Measurements from ENCODE around the gene CMTR1. TPM values are rescaled to one million over a fixed set of nuclear protein-coding genes. Genes with fewer than 3 reads are reported as not detected.

CMTR1 gene
- total and polyA plus RNA-seq, 11 donors: 16.3 to 40.7 (median 28.4) TPM

- H3K4me3 ChIP-seq: no peak overlapping the region
- H3K27me3 ChIP-seq: no peaks in the 10 kb centered on the region
- WGBS, 4 donors: 30 to 49% (median 45%) methylated on average over 7 of the region's 7 CpGs
- peaks cover 0 to 32% (median 8%) of the 10 kb centered on the region in 12 donors for H3K4me1 ChIP-seq
- peak overlapping the region in 3 of 12 donors; percentile 24 to 43 (median 24) for H3K27ac ChIP-seq
- H3K36me3 ChIP-seq: peaks cover 0 to 81% (median 61%) of the 10 kb centered on the region in 9 donors
- no peaks in the 10 kb centered on the region for H3K9me3 ChIP-seq
- intact Hi-C loops (cut with DNase I): loop anchor here in 7 of 10 donors (5.0 to 10.0 kb wide), 4 partner anchors 84 to 211 kb away; no protein-coding TSS in a partner anchor
- ATAC-seq (no peak), DNase-seq (no peak)
- TF ChIP-seq CTCF (IDR thresholded peaks at IDR 0.05) (no peak), POLR2A (IDR thresholded peaks at IDR 0.05) (no peak)
These were observed 48.0 kb downstream of the CMTR1 start for GRCh38 chr6:37480951-37481534.

- no peak overlapping the region for H3K4me3 ChIP-seq
- DNase-seq (peak in 3 of 5 donors; percentile 42 to 54 (median 45)), ATAC-seq (peak; percentile 68 to 79 (median 71))
- H3K27ac ChIP-seq: peak overlapping the region in 3 of 12 donors; percentile 24 to 43 (median 24)
- intact Hi-C loops (cut with DNase I): loop anchor here in 8 of 10 donors (2.0 to 10.0 kb wide), 6 partner anchors 83 to 211 kb away; no protein-coding TSS in a partner anchor
- peaks cover 0 to 32% (median 8%) of the 10 kb centered on the region in 12 donors for H3K4me1 ChIP-seq
- WGBS, 4 donors: 57 to 68% (median 65%) methylated on average over 15 of the region's 15 CpGs
- H3K9me3 ChIP-seq: no peaks in the 10 kb centered on the region
- H3K27me3 ChIP-seq: no peaks in the 10 kb centered on the region
- peaks cover 0 to 72% (median 53%) of the 10 kb centered on the region in 9 donors for H3K36me3 ChIP-seq
- no peak for TF ChIP-seq CTCF (IDR thresholded peaks at IDR 0.05)
- no peak for TF ChIP-seq POLR2A (IDR thresholded peaks at IDR 0.05)
These were observed 48.9 kb downstream of the CMTR1 start for GRCh38 chr6:37481711-37482605.

GRCh38 chr6:37482606-37483251, 49.7 kb downstream of the CMTR1 start:
- no peaks in the 10 kb centered on the region for H3K9me3 ChIP-seq
- peaks cover 0 to 64% (median 46%) of the 10 kb centered on the region in 9 donors for H3K36me3 ChIP-seq
- ATAC-seq (no peak), DNase-seq (no peak)
- no peaks in the 10 kb centered on the region for H3K27me3 ChIP-seq
- TF ChIP-seq POLR2A (IDR thresholded peaks at IDR 0.05) (no peak), CTCF (IDR thresholded peaks at IDR 0.05) (no peak)
- intact Hi-C loops (cut with DNase I): loop anchor here in 9 of 10 donors (1.0 to 10.0 kb wide), 7 partner anchors 82 to 210 kb away; no protein-coding TSS in a partner anchor
- peaks cover 0 to 32% (median 8%) of the 10 kb centered on the region in 12 donors for H3K4me1 ChIP-seq
- WGBS, 4 donors: 78 to 85% (median 83%) methylated on average over 10 of the region's 10 CpGs
- H3K4me3 ChIP-seq: no peak overlapping the region
- no peak overlapping the region for H3K27ac ChIP-seq
